ENCODE data around the gene ITM2B.

The ITM2B gene

DNA sequence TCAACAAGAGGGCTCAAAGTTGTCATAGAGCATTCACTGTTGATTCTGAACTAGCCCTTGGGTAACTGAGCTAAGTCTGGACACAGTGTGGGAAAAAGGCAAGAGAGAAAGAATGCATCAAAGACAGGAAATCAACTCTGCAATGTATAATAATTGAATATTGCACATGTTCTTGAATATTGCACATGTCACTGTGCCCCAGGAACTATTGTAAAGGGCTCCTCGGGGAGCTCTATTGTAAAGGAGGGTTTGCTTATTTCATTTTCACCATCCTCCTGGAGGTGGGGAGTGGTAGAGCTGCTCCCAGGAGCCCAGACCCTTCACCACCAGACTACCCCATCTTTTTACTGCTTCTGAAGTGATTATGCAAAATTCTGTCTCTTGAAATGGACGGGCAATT, 44.4 kb upstream of the ITM2B start:
- TF ChIP-seq RAD21 (IDR thresholded peaks at IDR 0.05; ENCODE audit: low read depth) (no peak), REST (IDR thresholded peaks at IDR 0.05; ENCODE audit: low read depth) (no peak), EGR1 (IDR thresholded peaks at IDR 0.05) (no peak), TAF1 (IDR thresholded peaks at IDR 0.05; ENCODE audit: low read depth) (no peak), NFIC (IDR thresholded peaks at IDR 0.05) (no peak), CEBPB (IDR thresholded peaks at IDR 0.05) (no peak), YY1 (IDR thresholded peaks at IDR 0.05; ENCODE audit: low read depth) (no peak), TCF12 (IDR thresholded peaks at IDR 0.05; ENCODE audit: low read depth) (no peak), USF1 (IDR thresholded peaks at IDR 0.05) (no peak), ZBTB7A (IDR thresholded peaks at IDR 0.05; ENCODE audit: low read depth) (no peak)

- TF ChIP-seq ZBTB7A (IDR thresholded peaks at IDR 0.05; ENCODE audit: low read depth) (no peak), TCF12 (IDR thresholded peaks at IDR 0.05; ENCODE audit: low read depth) (no peak), TEAD4 (IDR thresholded peaks at IDR 0.05) (no peak), CEBPB (IDR thresholded peaks at IDR 0.05) (no peak), USF1 (IDR thresholded peaks at IDR 0.05) (no peak), YY1 (IDR thresholded peaks at IDR 0.05; ENCODE audit: low read depth) (no peak), CREB1 (IDR thresholded peaks at IDR 0.05; ENCODE audit: low read depth) (no peak), MAX (IDR thresholded peaks at IDR 0.05) (no peak), NFIC (IDR thresholded peaks at IDR 0.05) (no peak), TAF1 (IDR thresholded peaks at IDR 0.05; ENCODE audit: low read depth) (no peak), EGR1 (IDR thresholded peaks at IDR 0.05) (no peak), FOXM1 (IDR thresholded peaks at IDR 0.05; ENCODE audit: borderline replicate concordance, low read depth) (no peak), RAD21 (IDR thresholded peaks at IDR 0.05; ENCODE audit: low read depth) (no peak), EP300 (IDR thresholded peaks at IDR 0.05; ENCODE audit: borderline replicate concordance) (no peak), REST (IDR thresholded peaks at IDR 0.05; ENCODE audit: low read depth) (no peak)
Observed at GRCh38 chr13:48189171-48189570, 43.8 kb upstream of the ITM2B start.

GRCh38 chr13:48192411-48192935, 40.5 kb upstream of the ITM2B start:
- TF ChIP-seq TAF1 (IDR thresholded peaks at IDR 0.05; ENCODE audit: low read depth): no peak
- no peak for TF ChIP-seq EGR1 (IDR thresholded peaks at IDR 0.05)
- TF ChIP-seq ZBTB7A (IDR thresholded peaks at IDR 0.05; ENCODE audit: low read depth): no peak
- no peak for TF ChIP-seq MAX (IDR thresholded peaks at IDR 0.05)
- TF ChIP-seq YY1 (IDR thresholded peaks at IDR 0.05; ENCODE audit: low read depth): no peak
- TF ChIP-seq RAD21 (IDR thresholded peaks at IDR 0.05; ENCODE audit: low read depth): no peak
- no peak for TF ChIP-seq CEBPB (IDR thresholded peaks at IDR 0.05)
- no peak for TF ChIP-seq EP300 (IDR thresholded peaks at IDR 0.05; ENCODE audit: borderline replicate concordance)
- TF ChIP-seq REST (IDR thresholded peaks at IDR 0.05; ENCODE audit: low read depth): no peak
- TF ChIP-seq TEAD4 (IDR thresholded peaks at IDR 0.05): no peak
- TF ChIP-seq USF1 (IDR thresholded peaks at IDR 0.05): no peak
- TF ChIP-seq FOXM1 (IDR thresholded peaks at IDR 0.05; ENCODE audit: borderline replicate concordance, low read depth): no peak
- TF ChIP-seq NFIC (IDR thresholded peaks at IDR 0.05): no peak
- no peak for TF ChIP-seq TCF12 (IDR thresholded peaks at IDR 0.05; ENCODE audit: low read depth)

- TF ChIP-seq TCF12 (IDR thresholded peaks at IDR 0.05; ENCODE audit: low read depth) (no peak), RAD21 (IDR thresholded peaks at IDR 0.05; ENCODE audit: low read depth) (no peak), ZBTB7A (IDR thresholded peaks at IDR 0.05; ENCODE audit: low read depth) (no peak), REST (IDR thresholded peaks at IDR 0.05; ENCODE audit: low read depth) (no peak), CREB1 (IDR thresholded peaks at IDR 0.05; ENCODE audit: low read depth) (no peak), MAX (IDR thresholded peaks at IDR 0.05) (no peak), USF1 (IDR thresholded peaks at IDR 0.05) (no peak), FOXM1 (IDR thresholded peaks at IDR 0.05; ENCODE audit: borderline replicate concordance, low read depth) (no peak), YY1 (IDR thresholded peaks at IDR 0.05; ENCODE audit: low read depth) (no peak), CEBPB (IDR thresholded peaks at IDR 0.05) (no peak), TAF1 (IDR thresholded peaks at IDR 0.05; ENCODE audit: low read depth) (no peak), EGR1 (IDR thresholded peaks at IDR 0.05) (no peak), NFIC (IDR thresholded peaks at IDR 0.05) (no peak), TEAD4 (IDR thresholded peaks at IDR 0.05) (no peak), EP300 (IDR thresholded peaks at IDR 0.05; ENCODE audit: borderline replicate concordance) (no peak)
Observed at GRCh38 chr13:48194379-48194754, 38.6 kb upstream of the ITM2B start.
